ENCODE results near the gene ADD1. TPM values are rescaled to one million over a fixed set of nuclear protein-coding genes. Genes with fewer than 3 reads are reported as not detected.
A peak's percentile ranks its signal among the peaks of the same experiment; 100 is the strongest.

The ADD1 gene
- polyA plus RNA-seq, 1 experiment: 149 TPM

- CTCF ChIA-PET: no interaction called here
- TF ChIP-seq CTCF (IDR thresholded peaks at IDR 0.05; ENCODE audit: low read depth, low read length): no peak
- Histone ChIP-seq H3K27me3 (ENCODE audit: control insufficient read depth, insufficient read depth, low read length) (no peaks in the 10 kb centered on the region), H3K27ac (ENCODE audit: low read depth, low read length) (no peak overlapping the region), H3K9me3 (ENCODE audit: control insufficient read depth, insufficient read depth, low read length) (no peaks in the 10 kb centered on the region; the same call in 1 of the 2 replicates), H3K4me3 (ENCODE audit: low read depth, low read length) (no peak overlapping the region)
- POLR2A ChIA-PET: no interaction called here
- no peak for DNase-seq (ENCODE audit: low read depth, low spot score)
These were observed 85.8 kb downstream of the ADD1 start for GRCh38 chr4:2929469-2929868.

- DNase-seq (ENCODE audit: low read depth, low spot score): no peak
- H3K27me3 ChIP-seq (ENCODE audit: control insufficient read depth, insufficient read depth, low read length): no peaks in the 10 kb centered on the region
- ChIA-PET CTCF (interaction anchor here (0.8 kb wide), 1 partner anchor 166 kb away, joined by 3 read pairs; no protein-coding TSS in a partner anchor), POLR2A (interaction anchor here (0.6 kb wide), 1 partner anchor 87 kb away, joined by 3 read pairs; no protein-coding TSS in a partner anchor)
- no peaks in the 10 kb centered on the region; the same call in 1 of the 2 replicates for H3K9me3 ChIP-seq (ENCODE audit: control insufficient read depth, insufficient read depth, low read length)
- H3K27ac ChIP-seq (ENCODE audit: low read depth, low read length): no peak overlapping the region
- no peak for TF ChIP-seq CTCF (IDR thresholded peaks at IDR 0.05; ENCODE audit: low read depth, low read length)
- no peak overlapping the region for H3K4me3 ChIP-seq (ENCODE audit: low read depth, low read length)
These were observed 86.6 kb downstream of the ADD1 start for GRCh38 chr4:2930135-2930757.

- peak; percentile 18; the same call in 1 of the 2 replicates for TF ChIP-seq CTCF (IDR thresholded peaks at IDR 0.05; ENCODE audit: low read depth, low read length)
- no peaks in the 10 kb centered on the region for H3K27me3 ChIP-seq (ENCODE audit: control insufficient read depth, insufficient read depth, low read length)
- H3K4me3 ChIP-seq (ENCODE audit: low read depth, low read length): no peak overlapping the region
- ChIA-PET POLR2A (interaction anchor here (0.6 kb wide), 1 partner anchor 88 kb away, joined by 3 read pairs; no protein-coding TSS in a partner anchor), CTCF (interaction anchor here (0.8 kb wide), 1 partner anchor 167 kb away, joined by 3 read pairs; no protein-coding TSS in a partner anchor)
- no peaks in the 10 kb centered on the region; the same call in 1 of the 2 replicates for H3K9me3 ChIP-seq (ENCODE audit: control insufficient read depth, insufficient read depth, low read length)
- H3K27ac ChIP-seq (ENCODE audit: low read depth, low read length): no peak overlapping the region
- DNase-seq (ENCODE audit: low read depth, low spot score): no peak
These were observed 87.3 kb downstream of the ADD1 start for GRCh38 chr4:2930758-2931511.

GRCh38 chr4:2931512-2932301, 88.1 kb downstream of the ADD1 start:
- Histone ChIP-seq H3K27me3 (ENCODE audit: control insufficient read depth, insufficient read depth, low read length) (no peaks in the 10 kb centered on the region), H3K4me3 (ENCODE audit: low read depth, low read length) (no peak overlapping the region), H3K27ac (ENCODE audit: low read depth, low read length) (no peak overlapping the region), H3K9me3 (ENCODE audit: control insufficient read depth, insufficient read depth, low read length) (no peaks in the 10 kb centered on the region; the same call in 1 of the 2 replicates)
- no peak for DNase-seq (ENCODE audit: low read depth, low spot score)
- ChIA-PET POLR2A (no interaction called here), CTCF (no interaction called here)
- no peak for TF ChIP-seq CTCF (IDR thresholded peaks at IDR 0.05; ENCODE audit: low read depth, low read length)
